ENCODE data around the gene CLDN34. TPM values are rescaled to one million over a fixed set of nuclear protein-coding genes. Genes with fewer than 3 reads are reported as not detected.

The CLDN34 gene
- polyA plus RNA-seq, 3 donors: not detected

DNA sequence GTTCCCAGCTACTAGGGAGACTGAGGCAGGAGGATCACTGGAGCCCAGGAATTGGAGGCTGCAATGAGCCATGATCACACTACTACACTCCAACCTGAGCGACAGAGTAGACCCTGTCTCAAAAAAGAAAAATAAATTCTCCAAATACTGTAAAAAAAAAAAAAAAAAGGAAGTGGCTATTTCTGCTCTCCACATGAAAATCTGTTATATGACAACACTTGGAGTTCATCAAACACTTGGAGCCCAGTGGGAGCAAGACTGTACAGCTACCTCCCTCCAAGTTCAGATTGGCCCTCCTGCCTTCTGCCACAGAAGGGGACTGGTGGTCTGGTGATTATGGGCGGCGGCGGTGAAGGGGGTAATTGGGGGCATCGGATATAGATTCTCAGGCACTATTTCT is 9.0 kb upstream of the CLDN34 start:
- H3K27ac ChIP-seq (ENCODE audit: low read depth, low read length): no peak overlapping the region
- WGBS, 3 donors: 76 to 85% (median 77%) methylated on average over 5 of the region's 5 CpGs

GRCh38 chrX:9961750-9962149 is 5.4 kb upstream of the CLDN34 start:
- WGBS, 3 donors: 69 to 87% (median 77%) methylated on average over 5 of the region's 5 CpGs

GRCh38 chrX:9977635-9978034 is 10.5 kb downstream of the CLDN34 start:
- no peak overlapping the region for H3K27ac ChIP-seq (ENCODE audit: low read depth, low read length)
- WGBS, 3 donors: 62 to 83% (median 72%) methylated on average over 3 of the region's 3 CpGs

More at GRCh38 chrX:9961750-9962149, 5.4 kb upstream of the CLDN34 start:
- H3K27ac ChIP-seq (ENCODE audit: low read depth, low read length): no peak overlapping the region

DNA sequence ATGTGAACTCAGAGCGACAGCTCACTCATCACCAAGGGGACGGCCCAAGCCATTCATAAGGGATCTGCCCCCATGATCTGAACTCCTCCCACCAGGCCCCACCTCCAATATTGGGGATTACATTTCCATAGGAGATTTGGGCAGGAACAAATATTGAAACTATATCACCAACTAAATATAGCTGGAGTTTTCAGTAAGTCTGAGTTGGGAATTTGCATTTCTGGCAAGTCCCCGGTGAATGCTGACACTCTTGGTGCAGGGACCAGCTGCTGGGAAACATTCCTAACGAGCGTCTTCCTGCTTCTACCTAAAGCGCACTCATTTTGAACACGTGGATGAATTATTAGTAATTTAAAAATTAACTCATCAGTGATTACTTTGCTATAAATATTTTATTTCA is 13.2 kb downstream of the CLDN34 start:
- WGBS, 3 donors: 76 to 79% (median 78%) methylated on average over 7 of the region's 7 CpGs
- no peak overlapping the region for H3K27ac ChIP-seq (ENCODE audit: low read depth, low read length)

DNA sequence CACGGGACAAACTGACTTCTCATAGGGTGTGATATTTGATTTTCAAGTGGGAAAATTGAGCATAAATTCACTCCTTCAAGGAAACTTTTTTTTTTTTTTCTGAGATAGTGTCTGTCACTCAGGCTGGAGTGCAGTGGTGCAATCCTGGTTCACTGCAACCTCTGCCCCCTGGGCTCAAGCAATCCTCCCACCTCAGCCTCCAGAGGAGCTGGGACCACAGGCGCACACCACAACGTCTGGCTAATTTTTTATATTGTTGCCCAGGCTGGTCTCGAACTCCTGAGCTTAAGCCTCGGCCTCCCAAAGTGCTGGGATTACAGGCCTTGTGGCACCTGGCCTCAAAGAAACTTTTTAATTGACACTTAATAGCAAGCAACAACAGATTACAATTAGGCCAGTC is 13.8 kb downstream of the CLDN34 start:
- H3K27ac ChIP-seq (ENCODE audit: low read depth, low read length): no peak overlapping the region
- 72 to 84% (median 75%) methylated on average over 5 of the region's 5 CpGs for WGBS, 3 donors

- 80 to 93% (median 81%) methylated on average over 9 to 18 of the region's 18 CpGs for WGBS, 3 donors
Measured at GRCh38 chrX:9983441-9983840, 16.3 kb downstream of the CLDN34 start.

DNA sequence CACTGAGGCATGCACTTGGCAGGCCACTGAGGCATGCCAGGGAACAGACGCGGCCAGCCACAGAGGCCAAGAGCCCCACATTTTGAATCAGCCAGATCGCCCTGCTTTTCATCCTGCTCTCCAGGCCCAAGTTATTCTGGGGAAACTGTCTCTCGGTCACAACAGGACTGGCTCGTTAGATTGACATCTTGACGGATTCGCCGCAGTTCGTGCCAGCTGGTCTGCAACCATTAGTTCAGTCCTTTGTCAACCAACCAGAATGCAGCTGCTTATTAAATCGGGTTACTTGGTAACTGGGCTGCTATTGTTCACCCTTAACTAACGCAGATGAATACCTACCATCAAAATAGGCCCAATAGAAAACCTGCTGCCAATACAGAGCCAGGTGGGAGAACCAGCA is 16.7 kb downstream of the CLDN34 start:
- H3K27ac ChIP-seq (ENCODE audit: low read depth, low read length): no peak overlapping the region
- WGBS, 3 donors: 91 to 96% (median 95%) methylated on average over 11 of the region's 11 CpGs

More at GRCh38 chrX:9983441-9983840, 16.3 kb downstream of the CLDN34 start:
- H3K27ac ChIP-seq (ENCODE audit: low read depth, low read length): no peak overlapping the region

GRCh38 chrX:9988762-9989161 is 21.6 kb downstream of the CLDN34 start:
- 20 to 44% (median 22%) methylated on average over 1 of the region's 1 CpG for WGBS, 3 donors
- H3K27ac ChIP-seq (ENCODE audit: low read depth, low read length): no peak overlapping the region

DNA sequence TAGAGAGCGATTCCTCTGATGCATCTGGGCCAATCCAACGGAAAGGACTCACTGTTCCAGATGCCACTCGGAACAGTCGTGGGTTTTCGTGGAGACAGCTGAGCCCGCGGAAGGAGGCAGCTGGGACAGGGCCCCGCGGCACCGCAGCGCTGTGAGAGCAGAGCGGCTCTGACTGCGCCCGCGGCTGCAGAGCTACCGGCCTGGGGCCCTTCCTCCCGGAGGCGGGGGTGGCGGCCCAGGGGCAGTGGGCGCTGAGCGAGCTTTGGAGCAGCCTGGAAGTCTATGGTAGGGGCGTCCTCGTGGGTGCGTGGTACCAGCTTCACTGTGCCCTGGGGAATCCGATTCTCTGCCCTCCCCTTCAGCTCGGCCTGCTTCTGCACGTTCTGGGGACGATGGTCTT is 24.9 kb downstream of the CLDN34 start:
- H3K27ac ChIP-seq (ENCODE audit: low read depth, low read length): no peak overlapping the region

GRCh38 chrX:9992724-9993123 is 25.6 kb downstream of the CLDN34 start:
- WGBS, 3 donors: 94 to 100% (median 98%) methylated on average over 13 to 18 of the region's 18 CpGs
- no peak overlapping the region for H3K27ac ChIP-seq (ENCODE audit: low read depth, low read length)

More for the DNA sequence above, 24.9 kb downstream of the CLDN34 start:
- 91 to 97% (median 97%) methylated on average over 22 to 28 of the region's 28 CpGs for WGBS, 3 donors

GRCh38 chrX:9995855-9996339 is 28.7 kb downstream of the CLDN34 start:
- no peak overlapping the region for H3K27ac ChIP-seq (ENCODE audit: low read depth, low read length)

DNA sequence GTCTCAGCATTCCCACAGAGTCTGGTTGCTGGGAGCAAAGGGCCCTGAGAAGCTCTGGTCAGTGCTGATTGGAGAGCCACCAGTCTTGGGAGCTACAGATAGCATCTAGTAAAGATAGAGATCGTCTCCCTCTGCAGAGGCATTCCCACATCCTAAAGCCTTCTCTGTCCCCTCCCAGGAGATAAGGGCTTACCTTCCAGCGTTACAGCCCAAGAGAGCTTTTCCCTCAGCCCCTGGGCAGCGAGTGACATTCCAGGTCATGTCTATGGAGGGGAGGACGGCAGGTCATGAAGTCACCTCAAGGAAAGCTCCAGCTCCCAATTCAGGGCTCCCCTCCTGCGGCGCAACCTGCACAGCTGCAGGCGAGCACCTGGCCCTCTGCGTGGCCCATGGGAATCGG is 29.9 kb downstream of the CLDN34 start:
- WGBS, 3 donors: 90 to 97% (median 96%) methylated on average over 6 to 9 of the region's 9 CpGs

More at GRCh38 chrX:9995855-9996339, 28.7 kb downstream of the CLDN34 start:
- 20 to 28% (median 22%) methylated on average over 18 of the region's 18 CpGs for WGBS, 3 donors

GRCh38 chrX:9997524-9997923 is 30.4 kb downstream of the CLDN34 start:
- WGBS, 3 donors: 89% methylated on average over 8 of the region's 8 CpGs
- H3K27ac ChIP-seq (ENCODE audit: low read depth, low read length): no peak overlapping the region

More for the DNA sequence above, 29.9 kb downstream of the CLDN34 start:
- H3K27ac ChIP-seq (ENCODE audit: low read depth, low read length): no peak overlapping the region

- no peak overlapping the region for H3K27ac ChIP-seq (ENCODE audit: low read depth, low read length)
- WGBS, 3 donors: 77 to 91% (median 88%) methylated on average over 3 of the region's 3 CpGs
Measured at GRCh38 chrX:10001496-10001895, 34.3 kb downstream of the CLDN34 start.

DNA sequence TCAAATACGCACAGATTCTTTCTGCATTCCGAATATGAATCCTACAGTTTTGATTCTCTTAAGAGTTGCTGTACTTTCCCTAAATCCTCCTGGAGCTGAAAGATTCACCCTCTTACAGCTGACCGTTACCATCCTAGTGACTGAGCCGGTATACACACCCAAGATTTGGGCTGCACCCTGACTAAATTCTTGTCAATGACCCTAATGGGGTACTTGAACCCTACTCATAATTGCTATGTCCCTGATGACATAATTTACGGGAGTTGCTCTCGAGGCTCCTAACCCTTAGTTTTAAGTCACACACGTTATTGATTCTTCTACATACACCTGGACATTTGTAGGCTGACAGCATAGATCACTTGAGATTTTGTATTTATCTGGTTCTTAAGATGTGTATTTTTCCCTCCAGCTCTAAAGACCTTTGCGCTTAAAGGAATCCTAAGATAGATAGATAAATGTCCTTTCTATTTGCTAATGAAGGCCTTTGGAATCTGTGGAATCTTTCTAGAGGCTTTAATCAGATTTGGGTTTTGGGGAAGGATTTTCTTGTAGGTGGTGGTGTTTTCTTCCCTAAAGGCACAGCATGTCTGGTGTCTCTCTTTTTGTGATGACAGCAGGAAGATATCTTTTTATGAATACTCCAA is 37.8 kb downstream of the CLDN34 start:
- H3K27ac ChIP-seq (ENCODE audit: low read depth, low read length): no peak overlapping the region
- WGBS, 3 donors: 90 to 96% (median 95%) methylated on average over 8 of the region's 8 CpGs

DNA sequence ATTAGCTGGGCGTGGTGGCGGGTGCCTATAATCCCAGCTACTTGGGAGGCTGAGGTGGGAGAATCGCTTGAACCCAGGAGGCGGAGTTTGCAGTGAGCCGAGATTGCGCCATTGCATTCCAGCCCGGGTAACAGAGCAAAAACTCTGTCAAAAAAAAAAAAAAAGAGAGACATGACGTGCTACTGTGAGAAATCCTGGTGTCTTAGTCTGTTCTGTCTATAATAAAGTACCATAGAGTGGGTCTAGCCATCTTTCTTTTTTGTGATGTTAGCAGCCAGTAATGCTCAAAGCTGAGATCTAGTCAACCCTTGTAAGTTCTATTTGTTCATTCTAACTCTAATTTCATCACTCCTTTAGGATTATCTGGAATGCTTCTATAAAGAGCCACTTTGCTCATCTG is 38.9 kb downstream of the CLDN34 start:
- WGBS, 3 donors: 82 to 84% (median 84%) methylated on average over 8 of the region's 8 CpGs
- H3K27ac ChIP-seq (ENCODE audit: low read depth, low read length): no peak overlapping the region

DNA sequence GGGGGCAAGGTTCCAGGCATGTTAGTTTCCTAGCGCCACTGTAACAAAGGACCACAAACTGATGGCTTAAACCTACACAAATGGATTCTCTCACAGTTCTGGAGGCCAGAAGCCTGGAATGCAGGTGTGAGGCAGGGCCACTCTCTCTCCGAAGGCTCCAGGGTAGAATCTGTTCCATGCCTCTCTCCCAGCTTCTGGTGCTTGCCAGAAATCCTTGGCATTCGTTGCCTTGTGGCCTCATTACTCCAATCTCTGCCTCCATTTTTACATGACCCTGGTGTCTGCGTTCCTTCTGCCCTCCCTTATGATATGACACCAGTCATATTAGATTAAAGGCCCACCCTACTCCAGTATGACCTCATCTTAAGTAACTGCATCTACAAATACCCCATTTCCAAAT is 39.6 kb downstream of the CLDN34 start:
- 73 to 94% (median 92%) methylated on average over 4 of the region's 4 CpGs for WGBS, 3 donors
- no peak overlapping the region for H3K27ac ChIP-seq (ENCODE audit: low read depth, low read length)

DNA sequence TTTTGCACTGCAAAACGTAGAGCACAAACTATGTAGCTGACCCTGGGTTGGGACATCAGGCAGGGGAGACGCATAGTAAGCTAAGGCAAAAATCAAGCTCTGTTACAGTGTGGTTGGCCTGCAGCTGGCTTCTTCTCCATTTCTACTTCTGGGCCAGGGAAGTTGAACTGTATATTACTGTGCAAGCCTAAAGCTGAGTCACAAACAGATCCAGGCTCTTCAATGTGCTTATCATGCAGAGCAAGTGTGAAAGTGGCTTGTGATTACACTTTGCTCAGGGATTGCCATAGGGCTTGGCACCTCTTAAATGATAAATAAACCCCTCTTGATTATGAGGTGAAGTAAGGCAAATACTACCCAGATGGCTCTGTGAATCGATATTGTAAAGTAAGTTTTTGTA is 40.5 kb downstream of the CLDN34 start:
- H3K27ac ChIP-seq (ENCODE audit: low read depth, low read length): no peak overlapping the region
- WGBS, 3 donors: 67 to 74% (median 69%) methylated on average over 3 of the region's 3 CpGs

- WGBS, 3 donors: 82 to 96% (median 93%) methylated on average over 2 of the region's 2 CpGs
- H3K27ac ChIP-seq (ENCODE audit: low read depth, low read length): no peak overlapping the region
Measured at GRCh38 chrX:10008483-10009056, 41.4 kb downstream of the CLDN34 start.

DNA sequence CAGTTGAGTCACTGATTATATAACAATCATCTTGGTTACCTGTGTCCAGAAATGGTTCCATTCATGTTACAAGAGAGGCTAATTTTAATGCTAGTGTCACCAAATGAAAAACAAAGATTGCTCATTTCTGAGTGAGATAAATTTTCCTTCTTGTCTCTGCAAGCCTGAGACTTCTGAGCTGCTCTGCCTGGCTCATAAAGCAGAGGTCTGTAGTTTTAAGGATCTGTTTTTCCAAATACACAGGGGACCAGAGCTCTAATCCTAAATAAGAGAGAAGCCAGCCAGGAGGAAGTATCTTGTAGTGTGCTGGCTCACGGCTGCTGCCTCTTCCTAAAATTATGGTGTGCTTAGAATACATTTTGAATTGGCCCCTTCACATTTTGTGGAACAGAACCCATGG is 42.6 kb downstream of the CLDN34 start:
- H3K27ac ChIP-seq (ENCODE audit: low read depth, low read length): no peak overlapping the region

More for the DNA sequence above, 42.6 kb downstream of the CLDN34 start:
- 38 to 75% (median 45%) methylated on average over 1 of the region's 1 CpG for WGBS, 3 donors

Measured in adipose tissue (tissue), 3 donors.